CD4-positive, alpha-beta T cell (primary cell): ENCODE data around the gene TET2. TPM values are rescaled to one million over a fixed set of nuclear protein-coding genes. Genes with fewer than 3 reads are reported as not detected.

Experiments
- ATAC-seq: fragments of 200-7000 bp; cut with Tn5 transposase; one replicate; pipeline ENCODE4 v1.10.0; 2022; ENCODE audit warnings: mild to moderate bottlenecking; ENCODE audit not compliant: poor library complexity
- CTCF ChIA-PET: fragments of 350-600 bp; sonication (Branson Sonifier 250); formaldehyde crosslinking; loops from one replicate; lab custom pipeline; 2021; ENCODE audit warnings: antibody characterized with exemption, inconsistent platforms; lab: Charles Lee
- POLR2A ChIA-PET: fragments of 350-600 bp; sonication (Branson Sonifier 250); formaldehyde crosslinking; loops from one replicate; lab custom pipeline; 2021; ENCODE audit warnings: antibody characterized with exemption, inconsistent platforms; lab: Charles Lee
- DNase-seq, 14 experiments: peaks; one replicate each; pipeline ENCODE4 v3.0.0-alpha.2; 2013 to 2020; ENCODE audit warnings: mixed read lengths in 2 of 14
- H3K27ac ChIP-seq, 2 donors: one replicate each; pipeline versions ENCODE4 v1.5.1 to v1.7.0; 2013; ENCODE audit warnings: low read length in 2 of 2, low read depth in 1 of 2, mild to moderate bottlenecking in 1 of 2
- H3K27me3 ChIP-seq, 2 experiments: 1 replicate in 1 of 2; 2 replicates in 1 of 2; pipeline versions ENCODE4 v1.6.1 to v1.7.0; 2013; ENCODE audit warnings: low read length in 2 of 2, control low read depth in 1 of 2, mild to moderate bottlenecking in 1 of 2, moderate library complexity in 1 of 2; ENCODE audit not compliant: insufficient read depth in 2 of 2, control insufficient read depth in 1 of 2
- H3K36me3 ChIP-seq: one replicate; pipeline ENCODE4 v1.6.1; 2013; ENCODE audit warnings: low read length, control low read depth; ENCODE audit not compliant: insufficient read depth
- H3K4me1 ChIP-seq: one replicate; pipeline ENCODE4 v1.6.1; 2013; ENCODE audit warnings: low read length, control low read depth; ENCODE audit not compliant: insufficient read depth
- H3K4me3 ChIP-seq: one replicate; pipeline ENCODE4 v1.5.1; 2013; ENCODE audit warnings: mild to moderate bottlenecking, low read length, moderate library complexity
- H3K9me3 ChIP-seq, 2 experiments: 1 replicate in 1 of 2; 2 replicates in 1 of 2; pipeline versions ENCODE4 v1.6.1 to v1.7.0; 2013; ENCODE audit warnings: low read length in 2 of 2, mild to moderate bottlenecking in 2 of 2, control low read depth in 1 of 2, moderate library complexity in 1 of 2; ENCODE audit not compliant: control insufficient read depth in 1 of 2, insufficient read depth in 1 of 2
- H3K27ac Mint-ChIP-seq: one replicate; pipeline ENCODE4 v1.8.0; 2020; ENCODE audit warnings: mixed read lengths
- H3K27me3 Mint-ChIP-seq: one replicate; pipeline ENCODE4 v1.8.0; 2021; ENCODE audit warnings: mixed read lengths
- H3K36me3 Mint-ChIP-seq: one replicate; pipeline ENCODE4 v1.8.0; 2021; ENCODE audit warnings: low read depth, mixed read lengths
- H3K4me1 Mint-ChIP-seq: one replicate; pipeline ENCODE4 v1.8.0; 2021; ENCODE audit warnings: low read depth, mixed read lengths
- H3K4me3 Mint-ChIP-seq: one replicate; pipeline ENCODE4 v1.8.0; 2020; ENCODE audit warnings: mild to moderate bottlenecking, mixed read lengths
- H3K9me3 Mint-ChIP-seq: one replicate; pipeline ENCODE4 v1.8.0; 2020; ENCODE audit warnings: mixed read lengths
- intact Hi-C, 2 experiments: fragments of 100-400 bp; cut with DNase I in 1 of 2; cut with micrococcal nuclease in 1 of 2; formaldehyde crosslinking; loops; one replicate each; pipeline versions ENCODE4 v1.15.1 to v1.9.0; 2023 to 2025; cut with DNase I, micrococcal nuclease
- total RNA-seq, 174 experiments: library from RNA in 2 of 174; stranded (reverse) in 2 of 174; gene quantifications; one replicate each; pipeline ENCODE4 v1.2.3 and lab custom pipeline; 2021 to 2026
- TF ChIP-seq, protein P1 (sequence below): fragments of 200-600 bp; IDR thresholded peaks from one replicate; pipeline ENCODE4 v1.8.0; 2022; ENCODE audit warnings: antibody characterized with exemption, mild to moderate bottlenecking

The TET2 gene
- total RNA-seq, 2 experiments from 2014 or later, result 31.0 to 32.0 TPM

DNA sequence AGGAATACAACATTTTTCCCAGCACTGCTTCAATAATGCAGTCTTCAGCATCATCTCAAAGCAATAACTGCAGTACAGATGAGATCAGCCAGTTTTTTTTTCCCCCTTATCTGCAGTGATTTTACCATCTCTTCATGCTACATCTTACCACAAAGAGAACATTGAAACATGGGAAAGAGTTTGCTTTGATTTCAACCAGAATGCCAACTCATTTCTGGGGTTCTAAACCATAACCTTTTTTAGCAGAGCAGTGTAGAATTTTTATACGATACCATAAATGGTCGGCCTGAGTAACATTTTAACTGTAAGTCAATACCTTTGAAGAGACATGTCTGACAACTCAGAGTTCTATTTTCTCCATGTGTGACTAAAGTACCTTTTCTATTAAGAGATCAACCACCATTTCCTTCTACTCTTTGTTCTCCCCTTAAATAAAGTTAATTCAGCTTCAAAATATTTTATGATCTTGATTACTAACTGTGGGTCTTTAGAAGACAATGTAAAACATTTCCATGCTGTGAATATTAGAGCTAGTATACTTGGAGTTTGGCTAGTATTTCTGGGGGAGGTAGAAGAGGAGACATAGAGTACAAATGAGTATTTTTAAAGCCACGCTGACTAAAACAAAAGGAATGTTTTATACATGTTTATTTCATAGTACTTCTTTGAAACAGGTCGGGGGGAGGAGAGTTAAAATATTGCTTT is 69.1 kb downstream of the TET2 start:
- H3K36me3 ChIP-seq, result no peaks in the 10 kb centered on the region
- intact Hi-C loops, result no loop called here
- TF ChIP-seq, protein P1, sequence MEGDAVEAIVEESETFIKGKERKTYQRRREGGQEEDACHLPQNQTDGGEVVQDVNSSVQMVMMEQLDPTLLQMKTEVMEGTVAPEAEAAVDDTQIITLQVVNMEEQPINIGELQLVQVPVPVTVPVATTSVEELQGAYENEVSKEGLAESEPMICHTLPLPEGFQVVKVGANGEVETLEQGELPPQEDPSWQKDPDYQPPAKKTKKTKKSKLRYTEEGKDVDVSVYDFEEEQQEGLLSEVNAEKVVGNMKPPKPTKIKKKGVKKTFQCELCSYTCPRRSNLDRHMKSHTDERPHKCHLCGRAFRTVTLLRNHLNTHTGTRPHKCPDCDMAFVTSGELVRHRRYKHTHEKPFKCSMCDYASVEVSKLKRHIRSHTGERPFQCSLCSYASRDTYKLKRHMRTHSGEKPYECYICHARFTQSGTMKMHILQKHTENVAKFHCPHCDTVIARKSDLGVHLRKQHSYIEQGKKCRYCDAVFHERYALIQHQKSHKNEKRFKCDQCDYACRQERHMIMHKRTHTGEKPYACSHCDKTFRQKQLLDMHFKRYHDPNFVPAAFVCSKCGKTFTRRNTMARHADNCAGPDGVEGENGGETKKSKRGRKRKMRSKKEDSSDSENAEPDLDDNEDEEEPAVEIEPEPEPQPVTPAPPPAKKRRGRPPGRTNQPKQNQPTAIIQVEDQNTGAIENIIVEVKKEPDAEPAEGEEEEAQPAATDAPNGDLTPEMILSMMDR, result no peak
- Mint-ChIP-seq H3K27ac (no peak overlapping the region), H3K36me3 (peaks cover 26% of the 10 kb centered on the region), H3K4me3 (no peak overlapping the region), H3K27me3 (no peaks in the 10 kb centered on the region), H3K9me3 (peaks cover 4% of the 10 kb centered on the region), H3K4me1 (peaks cover 21% of the 10 kb centered on the region)
- CTCF ChIA-PET, result no interaction called here
- H3K27ac ChIP-seq, result no peak overlapping the region
- no peaks in the 10 kb centered on the region for H3K9me3 ChIP-seq
- no peaks in the 10 kb centered on the region for H3K27me3 ChIP-seq
- POLR2A ChIA-PET, result no interaction called here
- no peak overlapping the region for H3K4me3 ChIP-seq
- ATAC-seq, result no peak
- no peak for DNase-seq
- H3K4me1 ChIP-seq, result no peaks in the 10 kb centered on the region

DNA sequence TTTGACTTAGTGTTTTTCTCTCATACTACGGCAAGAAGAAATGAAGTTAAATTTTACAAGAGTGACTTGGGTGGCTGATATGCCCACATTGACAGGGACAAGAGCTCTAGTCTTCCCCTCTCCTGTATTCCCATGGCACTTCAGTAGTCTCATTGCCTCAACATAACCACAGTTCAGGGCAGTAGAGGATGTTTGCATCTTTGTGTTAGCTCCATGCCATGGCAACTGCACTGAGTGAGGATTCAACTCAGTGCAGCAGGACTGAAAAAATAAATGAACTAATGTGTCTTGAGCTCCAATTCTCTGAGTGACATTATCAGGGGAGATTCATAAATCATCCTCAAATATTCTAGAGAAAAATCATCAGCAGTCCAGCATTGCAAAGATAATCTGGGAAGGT is 78.8 kb downstream of the TET2 start:
- no peak for ATAC-seq
- no peak overlapping the region for H3K27ac ChIP-seq

DNA sequence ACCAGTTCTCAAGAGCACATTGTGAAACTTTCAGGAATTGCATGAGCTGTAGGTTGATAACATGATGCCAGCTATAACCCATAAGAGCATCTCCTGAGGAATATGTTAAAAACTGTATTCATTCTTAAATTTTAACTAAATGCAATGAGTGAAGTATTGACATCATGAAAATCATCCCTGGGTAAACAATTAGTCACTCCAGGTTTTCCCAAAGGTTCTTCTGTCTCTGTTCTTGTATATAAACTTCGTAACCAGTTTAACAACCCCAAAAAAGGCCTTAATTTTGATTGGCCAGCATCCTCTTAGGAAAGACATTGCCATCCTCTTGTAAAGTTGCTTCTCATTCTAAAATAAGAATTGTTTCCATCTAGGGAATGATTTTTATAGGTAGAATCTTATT is 80.4 kb downstream of the TET2 start:
- no peak for DNase-seq
- Mint-ChIP-seq H3K4me1 (peaks cover 9% of the 10 kb centered on the region), H3K36me3 (peaks cover 3% of the 10 kb centered on the region), H3K27ac (no peak overlapping the region), H3K4me3 (no peak overlapping the region), H3K27me3 (no peaks in the 10 kb centered on the region), H3K9me3 (no peaks in the 10 kb centered on the region)
- H3K27ac ChIP-seq, result no peak overlapping the region
- H3K36me3 ChIP-seq, result no peaks in the 10 kb centered on the region
- POLR2A ChIA-PET, result no interaction called here
- TF ChIP-seq, protein P1, result no peak
- H3K9me3 ChIP-seq, result no peaks in the 10 kb centered on the region
- CTCF ChIA-PET, result no interaction called here
- intact Hi-C loops, result no loop called here
- no peaks in the 10 kb centered on the region for H3K4me1 ChIP-seq
- no peak for ATAC-seq
- H3K27me3 ChIP-seq, result no peaks in the 10 kb centered on the region
- no peak overlapping the region for H3K4me3 ChIP-seq

More for the DNA sequence above, 78.8 kb downstream of the TET2 start:
- H3K4me3 ChIP-seq, result no peak overlapping the region
- no peaks in the 10 kb centered on the region for H3K36me3 Mint-ChIP-seq
- no peaks in the 10 kb centered on the region for H3K36me3 ChIP-seq
- DNase-seq, result no peak
- no peaks in the 10 kb centered on the region for H3K27me3 Mint-ChIP-seq
- no peaks in the 10 kb centered on the region for H3K9me3 ChIP-seq
- no peaks in the 10 kb centered on the region for H3K27me3 ChIP-seq
- CTCF ChIA-PET, result interaction anchor here (1.2 kb wide), 1 partner anchor 39 kb away, joined by 3 read pairs; no protein-coding TSS in a partner anchor
- POLR2A ChIA-PET, result no interaction called here
- TF ChIP-seq, protein P1, result no peak
- intact Hi-C loops, result no loop called here
- peaks cover 2% of the 10 kb centered on the region for H3K9me3 Mint-ChIP-seq
- no peaks in the 10 kb centered on the region for H3K4me1 ChIP-seq
- no peak overlapping the region for H3K4me3 Mint-ChIP-seq
- no peak overlapping the region for H3K27ac Mint-ChIP-seq
- peaks cover 9% of the 10 kb centered on the region for H3K4me1 Mint-ChIP-seq
